Activated T-helper 9 cell treated with anti-CD3 and anti-CD28 coated beads, Interleukin-2, amount 50 U/mL, for 16 hours (primary cell): ENCODE data around the gene SLC39A11.
"Not testable (repeated sequence)": the region's sequence is repeated elsewhere in the genome, so short reads cannot be mapped to it uniquely, and the experiment has no call there.

Source experiments
- DNase-seq: peaks from one replicate; pipeline ENCODE4 v3.0.0-alpha.2; 2020; ENCODE audit warnings: low read depth

Gene SLC39A11

DNA sequence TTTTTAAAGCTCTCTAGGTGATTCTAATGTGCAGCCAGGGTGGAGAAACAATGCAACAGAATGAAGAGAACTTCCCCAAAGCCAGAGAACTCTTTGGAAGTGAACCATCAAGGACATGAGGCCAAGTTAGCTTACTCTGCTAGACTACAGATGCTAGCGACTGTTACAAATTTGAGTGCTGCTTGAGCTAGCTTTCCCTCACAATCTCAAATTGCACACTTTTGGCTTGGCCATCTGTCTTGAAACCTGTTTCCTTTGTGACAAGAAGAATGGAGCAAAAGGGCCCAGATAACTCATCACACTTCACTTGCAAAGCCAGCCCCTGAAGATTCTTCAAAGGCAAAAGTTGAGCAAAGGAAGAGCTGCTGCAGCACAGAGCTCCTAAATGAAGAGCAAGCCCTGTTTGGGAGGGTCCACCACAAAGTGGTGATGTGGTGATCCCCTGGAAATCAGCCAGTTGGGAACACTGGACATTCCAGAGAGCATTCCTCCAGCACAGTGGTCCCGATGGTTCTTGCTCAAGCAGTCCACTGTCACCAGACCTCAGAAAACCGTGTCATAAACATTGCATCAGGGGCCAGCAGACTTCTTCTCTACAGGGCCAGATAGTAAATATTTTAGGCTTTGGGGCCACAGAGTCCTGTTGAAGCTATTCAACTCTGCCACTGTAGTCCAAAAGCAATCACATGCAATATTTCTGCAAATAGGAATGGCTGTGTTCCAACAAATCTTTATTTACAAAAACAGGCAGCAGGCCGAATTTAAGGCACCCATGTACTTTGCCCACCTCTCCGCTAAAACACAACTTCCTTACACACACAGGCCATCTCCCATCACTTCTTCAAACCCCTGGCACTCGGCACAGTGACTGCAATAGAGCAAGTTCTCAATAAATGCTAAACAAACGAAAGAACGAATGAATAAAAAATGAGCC, 21.2 kb downstream of the SLC39A11 start:
- DNase-seq = no peak

DNA sequence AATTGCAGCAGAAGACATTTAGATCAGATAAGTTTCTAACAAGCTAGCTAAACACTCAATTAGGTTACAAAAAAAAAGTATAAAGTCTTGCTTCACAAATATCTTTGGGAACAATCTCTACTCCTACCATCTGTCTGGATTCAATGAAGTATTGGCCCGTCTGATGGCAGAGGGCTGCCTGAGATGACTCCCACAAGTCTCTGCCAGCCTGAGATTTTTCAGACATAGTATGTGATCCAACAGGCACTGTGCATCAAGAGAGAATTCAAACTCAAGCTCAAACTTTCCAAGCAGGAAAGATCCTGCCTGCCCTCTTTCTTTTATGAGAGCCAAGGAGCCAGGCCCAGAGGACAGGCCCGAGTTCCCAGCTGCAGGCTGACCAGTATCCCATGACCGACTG, 22.6 kb downstream of the SLC39A11 start:
- DNase-seq = no peak

DNA sequence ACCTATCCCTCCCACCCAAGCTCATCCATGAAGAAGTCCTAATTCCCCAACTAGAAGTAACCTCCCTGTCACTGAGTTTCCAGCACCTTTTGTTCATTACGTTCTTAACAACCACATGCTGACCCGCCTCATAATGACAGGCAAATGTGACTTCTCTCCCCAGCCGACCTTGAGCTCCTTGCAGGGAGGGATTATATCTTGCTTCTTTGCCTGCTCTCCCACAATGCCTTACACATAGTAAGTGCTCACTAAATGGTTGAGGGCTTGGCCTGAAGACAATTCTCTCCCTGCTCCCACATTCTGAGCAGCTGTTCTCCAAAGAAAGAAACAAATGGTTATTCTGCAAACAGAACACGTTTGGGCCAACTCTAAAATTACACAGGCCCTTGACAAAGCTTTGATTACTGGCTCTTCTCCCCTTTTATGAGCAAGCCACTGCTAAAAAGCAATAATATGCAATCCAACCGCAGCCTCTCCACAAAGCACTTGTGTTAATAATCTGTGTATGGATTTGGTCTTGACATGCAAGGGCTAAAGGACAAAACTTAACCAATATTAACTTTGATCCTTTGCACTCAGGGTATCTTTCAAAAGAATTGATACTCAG, 23.2 kb downstream of the SLC39A11 start:
- no peak for DNase-seq

DNA sequence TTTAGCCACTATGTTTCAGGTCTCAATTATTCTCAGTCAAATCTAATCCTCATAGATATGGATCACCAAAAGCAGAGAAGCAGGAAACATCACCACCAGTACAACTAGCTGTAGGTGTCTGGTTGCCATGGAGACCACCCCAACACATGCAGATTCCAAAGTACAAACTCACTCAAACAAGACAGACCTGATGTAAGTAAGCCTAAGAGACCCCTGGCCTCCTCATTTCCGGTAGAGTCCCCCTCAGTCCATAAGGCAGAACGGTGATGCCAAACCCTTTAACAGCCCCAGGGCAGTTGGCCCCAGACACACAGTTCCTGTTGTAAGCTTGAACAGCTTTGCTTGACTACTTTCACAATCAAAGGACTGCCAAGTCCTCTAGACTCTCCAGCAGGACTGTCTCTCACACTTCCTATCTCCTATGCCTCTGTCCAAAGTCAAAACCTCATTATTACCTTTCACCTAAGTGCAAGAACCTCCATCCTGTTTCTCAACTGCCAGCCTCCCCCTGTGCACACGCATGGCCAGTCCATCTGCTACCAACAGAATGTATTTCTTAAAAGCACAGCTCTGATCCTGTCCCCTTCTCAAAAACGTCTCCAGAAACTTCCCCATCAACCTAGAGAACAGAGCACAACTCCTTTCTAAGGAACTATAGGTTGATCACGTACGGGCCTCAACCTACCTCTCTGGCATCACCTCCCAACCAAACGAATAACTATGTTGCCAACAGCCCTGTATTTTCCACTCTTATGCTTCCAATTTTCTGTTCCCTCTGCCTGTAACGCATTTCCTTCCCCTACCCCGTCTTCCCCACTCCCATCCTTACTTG, 23.9 kb downstream of the SLC39A11 start:
- no peak for DNase-seq

DNA sequence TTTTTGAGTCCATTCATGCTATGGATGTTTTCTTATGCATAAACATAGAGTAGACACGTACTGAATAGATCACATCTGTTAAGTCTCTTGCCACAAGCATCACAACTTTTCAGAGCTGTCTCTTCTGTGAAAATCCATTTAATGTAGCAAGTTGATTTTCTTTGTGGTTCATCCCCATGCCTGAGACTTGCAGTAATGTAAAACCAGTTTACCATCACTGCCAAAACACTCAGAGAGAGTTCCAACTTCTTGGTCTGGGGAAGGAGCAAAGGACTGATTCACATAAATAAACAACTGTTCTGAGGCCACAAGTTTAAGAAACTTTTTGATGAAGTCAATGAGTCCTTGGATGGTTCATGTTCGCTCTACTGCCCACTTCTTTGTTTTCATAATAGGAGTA, 24.8 kb downstream of the SLC39A11 start:
- DNase-seq = not testable (repeated sequence)

DNA sequence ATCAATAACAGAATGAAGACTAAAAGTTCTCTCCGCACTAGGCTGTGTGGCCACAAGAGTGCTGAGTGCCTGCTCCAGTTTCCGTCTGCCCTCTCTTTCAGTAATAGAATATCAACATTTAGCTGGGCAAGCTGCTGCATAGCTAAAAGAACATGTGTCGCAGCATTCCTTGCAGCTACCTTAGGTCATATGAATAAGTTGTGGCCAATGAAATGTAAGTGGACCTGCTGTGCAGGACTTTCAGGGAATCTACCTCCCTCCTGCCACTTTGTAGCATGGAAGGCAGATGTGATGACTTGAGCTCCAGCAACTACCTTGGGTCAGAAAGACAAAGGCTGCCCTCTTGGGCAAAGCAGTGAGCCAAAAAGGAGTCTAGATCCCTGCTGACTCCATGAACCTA, 25.4 kb downstream of the SLC39A11 start:
- no peak for DNase-seq

DNA sequence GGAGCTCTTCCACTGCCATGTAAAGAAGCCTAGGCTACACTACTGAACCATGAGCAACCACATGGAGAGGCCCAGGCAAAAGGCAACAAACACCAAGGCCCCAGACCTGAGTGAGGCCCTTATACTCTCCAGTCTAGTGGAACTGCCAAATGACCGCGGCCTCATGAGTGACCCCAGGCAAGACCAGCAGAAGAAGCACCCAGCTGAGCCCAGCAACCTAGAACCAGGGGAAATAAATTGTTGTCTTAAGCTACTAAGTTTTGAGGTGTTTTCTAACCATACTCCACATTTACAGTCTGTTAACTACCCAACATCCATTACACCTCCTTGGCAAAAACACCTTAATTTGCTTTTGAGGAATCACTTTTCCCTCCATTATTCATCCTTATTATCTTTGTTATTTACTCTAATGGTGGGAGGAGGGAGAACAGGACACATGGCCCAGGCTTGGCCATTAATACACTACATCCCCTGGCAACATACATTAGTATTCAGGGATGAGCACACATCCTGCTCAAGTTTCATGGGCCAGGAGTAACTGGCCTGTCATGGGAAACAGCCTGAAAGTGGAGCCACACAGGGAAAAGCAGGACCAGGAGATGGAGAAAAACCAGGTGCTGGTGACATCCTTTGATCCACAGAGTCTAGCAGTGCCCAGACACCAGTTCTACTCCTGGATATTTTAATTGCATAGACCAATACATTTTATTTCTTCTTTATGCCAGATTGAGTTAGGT, 26.2 kb downstream of the SLC39A11 start:
- no peak for DNase-seq

DNA sequence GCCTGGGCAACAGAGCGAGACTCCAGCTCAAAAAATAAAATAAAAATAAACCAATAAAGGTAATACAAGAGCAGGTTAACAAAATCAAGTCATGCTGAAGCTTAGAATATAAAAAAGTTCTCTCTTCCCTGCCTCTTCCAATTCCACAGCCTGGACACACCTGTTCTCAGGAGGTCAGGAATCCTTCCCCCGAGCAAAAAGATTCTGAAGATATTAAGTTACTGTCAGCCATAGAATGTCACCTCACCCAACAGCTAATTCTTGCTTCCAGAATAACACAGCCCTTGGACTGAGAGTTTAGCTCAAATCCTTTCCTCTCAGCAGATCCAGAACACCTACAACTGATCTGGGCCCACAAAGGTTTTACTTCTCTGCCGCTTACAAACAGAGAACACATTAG, 27.1 kb downstream of the SLC39A11 start:
- DNase-seq = no peak

DNA sequence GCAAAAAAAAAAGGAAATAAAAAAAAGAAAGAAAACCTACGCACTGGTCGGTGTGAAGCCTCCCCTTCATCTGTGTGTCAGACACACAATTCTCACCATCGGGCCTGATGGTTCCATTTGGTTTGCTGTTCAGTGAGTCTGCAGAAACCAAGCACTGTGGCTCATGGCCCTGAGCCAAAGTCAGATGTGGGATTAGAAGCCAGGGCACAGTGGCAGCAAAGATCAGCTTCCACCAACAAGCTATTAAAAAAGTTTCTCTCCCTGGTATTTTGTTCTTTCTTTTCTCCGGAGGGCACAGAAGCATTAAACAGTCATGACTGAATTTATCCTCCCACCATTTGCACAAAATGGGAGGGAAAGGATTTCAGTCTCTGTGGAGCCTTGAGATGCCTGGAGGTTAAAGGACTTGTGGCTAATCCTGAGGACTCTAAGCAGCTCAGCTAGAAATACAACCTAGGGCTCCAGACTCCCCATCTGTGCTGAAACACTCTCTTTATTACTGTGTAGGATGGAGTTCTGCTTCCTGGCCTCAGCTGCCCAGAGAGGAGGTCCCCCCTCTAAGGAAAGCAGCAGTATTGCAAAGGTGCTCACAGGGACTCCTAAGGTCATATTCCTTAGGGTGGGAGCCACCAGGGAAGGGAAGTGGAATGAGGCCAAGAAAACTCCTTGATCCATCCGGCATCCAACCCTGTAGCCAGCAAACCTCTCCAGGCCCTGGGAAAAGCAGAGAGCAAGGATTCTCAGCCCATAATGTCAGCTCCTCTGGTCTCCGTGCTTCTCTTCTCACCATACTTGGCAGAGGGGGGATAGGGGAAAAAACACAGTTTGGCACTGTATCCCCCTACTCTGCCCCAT, 28.2 kb downstream of the SLC39A11 start:
- no peak for DNase-seq

DNA sequence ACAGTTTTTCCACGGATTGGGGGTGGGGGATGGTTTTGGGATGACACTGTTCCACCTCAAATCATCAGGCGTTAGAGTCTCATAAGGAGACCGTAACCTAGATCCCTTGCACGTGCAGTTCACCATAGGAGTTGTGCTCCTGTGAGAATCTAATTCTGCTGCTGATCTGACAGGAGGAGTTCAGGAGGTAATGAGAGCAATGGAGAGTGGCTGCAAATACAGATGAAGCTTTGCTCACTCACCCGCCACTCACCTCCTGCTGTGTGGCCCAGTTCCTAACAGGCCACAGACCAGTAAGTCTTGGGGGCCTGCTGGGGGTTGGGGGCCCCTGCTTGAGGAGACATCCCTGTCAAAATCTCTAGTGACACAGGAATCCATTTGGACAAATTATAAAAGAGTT, 29.8 kb downstream of the SLC39A11 start:
- no peak for DNase-seq

DNA sequence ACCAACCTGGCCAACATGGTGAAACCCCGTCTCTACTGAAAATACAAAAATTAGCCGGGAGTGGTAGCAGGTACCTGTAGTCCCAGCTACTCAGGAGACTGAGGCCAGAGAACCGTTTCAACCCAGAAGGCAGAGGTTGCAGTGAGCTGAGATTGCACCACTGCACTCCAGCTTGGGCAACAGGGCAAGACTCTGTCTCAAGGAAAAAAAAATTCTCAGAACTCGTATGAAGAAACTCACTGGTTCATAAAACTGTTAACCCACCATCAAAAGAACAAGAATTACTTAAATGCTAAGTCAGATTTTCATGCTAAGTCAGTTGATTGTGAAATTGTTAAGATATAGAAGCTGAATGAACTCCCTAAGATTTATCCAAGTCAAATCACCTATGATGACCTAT, 31.3 kb downstream of the SLC39A11 start:
- no peak for DNase-seq

DNA sequence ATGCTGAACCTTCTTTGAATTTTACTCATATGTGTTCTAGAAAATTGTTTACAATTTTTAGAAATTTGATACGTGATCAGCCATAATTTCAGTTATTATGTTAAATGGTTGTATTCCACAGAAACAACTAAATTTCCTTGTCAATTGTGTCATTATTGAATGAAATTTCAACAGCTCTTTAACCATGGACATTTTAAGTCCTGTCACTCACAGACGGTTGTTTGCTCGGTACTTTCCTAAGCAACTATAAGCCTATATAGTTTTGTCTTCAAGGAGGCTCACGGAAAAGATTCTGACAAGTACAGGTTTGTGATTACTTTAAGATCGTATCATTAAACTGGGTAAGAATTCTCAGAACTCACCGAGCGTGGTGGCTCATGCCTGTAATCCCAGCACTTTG, 31.8 kb downstream of the SLC39A11 start:
- no peak for DNase-seq

DNA sequence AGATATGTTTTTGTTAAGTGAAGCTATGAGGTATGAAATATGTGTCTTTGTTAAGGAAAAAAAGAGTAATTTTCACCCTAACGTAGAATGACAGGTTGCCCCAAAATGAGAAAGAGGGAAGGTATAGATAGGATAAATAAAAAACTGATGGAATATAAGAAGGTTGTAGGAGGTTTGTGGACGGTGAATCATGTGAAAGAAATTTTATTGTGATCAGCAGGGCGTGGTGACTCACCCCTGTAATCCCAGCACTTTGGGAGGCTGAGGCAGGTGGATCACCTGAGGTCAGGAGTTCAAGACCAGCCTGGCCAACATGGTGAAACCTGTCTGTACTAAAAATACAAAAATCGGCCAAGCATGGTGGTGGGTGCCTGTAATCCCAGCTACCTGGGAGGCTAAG, 32.8 kb downstream of the SLC39A11 start:
- DNase-seq = not testable (repeated sequence)

DNA sequence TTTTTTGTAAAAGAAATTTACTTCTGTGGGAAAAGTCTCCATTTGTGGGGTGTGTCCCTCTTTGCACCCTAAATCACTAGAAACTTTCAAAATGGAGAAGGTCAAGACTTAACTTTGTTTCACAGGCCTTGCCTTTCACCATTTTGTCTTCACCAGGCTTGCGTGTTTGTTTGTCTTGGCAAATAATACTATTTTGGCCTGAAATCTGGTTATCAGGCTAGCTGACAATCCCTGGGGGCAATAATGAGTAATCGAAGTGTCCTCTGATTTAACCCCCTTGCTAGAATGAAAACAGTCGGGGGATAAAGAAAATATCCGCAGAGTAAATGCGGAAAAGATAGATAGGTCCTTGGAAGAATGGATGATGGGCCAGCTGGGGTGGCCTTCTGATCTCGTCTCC, 34.5 kb downstream of the SLC39A11 start:
- no peak for DNase-seq

DNA sequence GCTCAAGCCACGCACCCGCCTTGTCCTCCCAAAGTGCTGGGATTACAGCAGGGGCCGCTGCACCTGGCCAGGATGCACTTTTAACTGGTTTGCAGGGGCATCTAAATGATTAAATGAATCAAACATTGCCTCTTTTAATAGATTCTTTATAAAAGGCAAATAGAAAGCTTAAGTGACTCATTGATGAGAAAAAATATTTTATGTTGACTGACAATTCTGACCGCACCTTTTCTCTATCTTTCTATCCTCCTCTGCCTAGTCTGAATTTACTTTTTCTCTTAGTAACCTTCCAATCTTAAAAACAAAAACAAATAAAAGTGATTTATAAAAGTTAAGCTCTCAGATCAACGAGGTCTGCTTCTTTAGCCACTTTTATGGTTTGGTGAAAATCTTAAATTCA, 35.3 kb downstream of the SLC39A11 start:
- no peak for DNase-seq

DNA sequence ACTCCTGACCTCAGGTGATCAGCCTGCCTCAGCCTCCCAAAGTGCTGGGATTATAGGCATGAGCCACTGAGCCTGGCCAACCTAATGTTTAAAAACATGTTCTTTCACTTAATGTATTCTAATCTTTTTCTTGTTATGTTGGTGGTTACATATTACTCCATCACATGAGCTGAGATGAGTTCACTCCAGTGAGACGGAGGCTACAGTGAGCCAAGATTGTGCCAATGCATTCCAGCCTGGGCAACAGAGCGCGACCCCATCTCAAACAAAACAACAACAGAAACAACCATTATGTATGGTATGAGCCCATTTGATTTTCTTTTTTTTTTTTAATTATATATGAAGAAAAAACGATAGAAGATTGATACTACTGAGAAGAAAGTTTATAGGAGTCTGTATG, 39.6 kb downstream of the SLC39A11 start:
- DNase-seq = no peak

DNA sequence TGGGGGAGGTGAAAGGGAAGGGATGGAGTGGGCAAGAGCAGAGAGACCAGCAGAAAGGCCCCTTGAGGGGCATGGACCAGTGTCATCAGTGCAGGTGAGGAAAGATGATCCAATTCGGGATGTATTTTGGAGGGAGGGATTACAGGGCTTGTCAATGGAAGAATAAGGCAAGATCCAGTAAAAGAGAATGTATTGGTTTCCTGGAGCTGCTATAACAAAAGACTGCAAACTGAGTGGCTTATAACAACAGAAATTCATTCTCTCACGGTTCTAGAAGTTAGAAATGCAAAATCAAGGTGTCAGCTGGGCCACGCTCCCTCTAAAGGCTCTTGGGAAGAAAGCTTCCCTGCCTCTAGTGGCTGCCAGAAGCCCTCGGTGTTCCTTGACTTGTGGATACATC, 41.7 kb downstream of the SLC39A11 start:
- DNase-seq = no peak

DNA sequence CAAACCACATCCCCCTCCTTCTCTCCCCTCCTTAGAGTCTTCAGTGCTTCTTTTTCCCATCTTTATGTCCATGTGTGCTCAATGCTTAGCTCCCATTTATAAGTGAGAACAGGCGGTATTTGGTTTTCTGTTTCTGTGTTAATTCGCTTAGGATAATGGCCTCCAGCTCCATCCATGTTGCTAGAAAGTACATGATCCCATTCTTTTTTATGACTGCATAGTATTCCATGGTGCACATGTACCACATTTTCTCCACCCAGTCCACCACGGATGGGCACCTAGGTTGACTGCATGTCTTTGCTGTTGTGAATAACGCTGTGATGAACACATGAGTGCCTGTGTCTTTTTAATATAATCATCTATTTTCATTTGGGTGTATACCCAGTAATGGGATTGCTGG, 44.3 kb downstream of the SLC39A11 start:
- no peak for DNase-seq

DNA sequence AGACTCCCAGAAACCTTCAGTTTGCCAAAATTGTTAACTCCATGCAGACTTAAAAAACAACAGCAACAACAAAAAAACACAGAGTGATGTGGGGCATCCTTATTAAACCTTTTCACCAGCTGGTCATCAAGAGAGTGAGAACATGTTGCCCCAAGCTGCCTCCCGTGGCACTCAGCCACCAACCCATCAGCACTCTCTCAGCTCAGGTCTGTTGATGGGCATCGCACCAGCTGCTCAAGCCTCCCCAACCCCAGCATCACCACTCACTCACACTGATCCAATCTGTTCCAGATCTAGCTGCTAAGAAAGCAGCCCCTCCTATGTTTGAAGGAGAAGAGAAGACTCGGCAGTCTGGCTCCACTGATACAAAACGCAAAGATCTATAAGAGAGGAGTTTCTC, 46.8 kb downstream of the SLC39A11 start:
- no peak for DNase-seq

DNA sequence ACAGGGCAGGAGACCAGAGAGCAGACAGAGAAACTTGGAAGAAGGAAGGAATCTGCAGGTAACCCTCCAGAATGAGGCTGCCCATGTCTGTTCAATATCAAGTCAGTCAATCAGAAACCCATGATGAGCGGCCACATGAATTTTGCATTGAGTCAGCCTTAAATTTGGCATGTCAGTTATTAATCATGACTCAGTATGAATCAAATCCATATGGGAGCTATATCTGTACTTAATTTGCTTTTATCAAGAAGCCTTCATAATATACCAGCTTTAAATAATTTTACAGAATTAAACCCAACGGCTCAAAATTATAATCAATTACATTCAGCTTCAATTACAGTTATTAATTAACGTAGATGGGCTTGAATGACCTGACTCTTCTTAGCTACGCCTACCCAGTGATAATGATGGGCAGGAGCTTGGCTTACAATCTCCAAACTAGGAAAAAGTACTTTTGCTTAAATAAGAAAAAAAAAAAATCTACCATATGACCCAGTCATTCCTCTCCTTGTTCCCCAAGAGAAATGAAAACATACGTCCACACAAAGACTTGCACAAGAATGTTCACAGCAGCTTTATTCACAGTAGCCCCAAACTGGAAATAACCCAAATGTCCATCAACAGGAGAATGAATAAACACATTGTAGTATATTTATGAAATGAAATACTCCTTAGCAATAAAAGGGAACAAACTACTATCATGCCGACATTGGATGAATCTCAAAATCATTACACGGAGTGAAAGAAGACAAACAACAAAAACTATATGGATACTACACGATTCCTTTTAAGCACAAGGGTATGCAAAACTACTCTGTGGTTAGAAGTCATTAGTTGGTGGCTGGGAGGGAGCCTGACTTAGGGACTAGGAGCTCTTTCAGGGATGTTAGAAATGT, 48.6 kb downstream of the SLC39A11 start:
- no peak for DNase-seq
